Fibroblast of skin of left quadriceps (primary cell): ENCODE results near the gene MEF2C.
A peak's percentile ranks its signal among the peaks of the same experiment; 100 is the strongest.
"Not testable (repeated sequence)": the region's sequence is repeated elsewhere in the genome, so short reads cannot be mapped to it uniquely, and the experiment has no call there.

Experiments
- DNase-seq, 2 experiments: peaks; one replicate each; pipeline ENCODE4 v3.0.0-alpha.2; 2013; ENCODE audit warnings: low read depth in 2 of 2

MEF2C gene

GRCh38 chr5:88803309-88803708 is 79.7 kb downstream of the MEF2C start:
- DNase-seq = no peak

GRCh38 chr5:88799938-88800535 is 82.9 kb downstream of the MEF2C start:
- DNase-seq = no peak

GRCh38 chr5:88798933-88799332 is 84.1 kb downstream of the MEF2C start:
- not testable (repeated sequence) for DNase-seq

GRCh38 chr5:88793797-88794196 is 89.2 kb downstream of the MEF2C start:
- not testable (repeated sequence) for DNase-seq

GRCh38 chr5:88792144-88792840 is 90.7 kb downstream of the MEF2C start:
- peak in 1 of 2 experiments; percentile 26 for DNase-seq

- DNase-seq = no peak
Measured at GRCh38 chr5:88787856-88788255, 95.1 kb downstream of the MEF2C start.

GRCh38 chr5:88786789-88787188 is 96.2 kb downstream of the MEF2C start:
- DNase-seq = no peak

GRCh38 chr5:88785746-88786565 is 97.0 kb downstream of the MEF2C start:
- peak; percentile 86 to 89 for DNase-seq

- DNase-seq = no peak
Measured at GRCh38 chr5:88782571-88782970, 100.4 kb downstream of the MEF2C start.

- DNase-seq = no peak
Measured at GRCh38 chr5:88780736-88781135, 102.2 kb downstream of the MEF2C start.

- no peak for DNase-seq
Measured at GRCh38 chr5:88778736-88779135, 104.2 kb downstream of the MEF2C start.

- DNase-seq = no peak
Measured at GRCh38 chr5:88776692-88777091, 106.3 kb downstream of the MEF2C start.

GRCh38 chr5:88772831-88773230 is 110.2 kb downstream of the MEF2C start:
- DNase-seq = no peak

GRCh38 chr5:88772047-88772446 is 110.9 kb downstream of the MEF2C start:
- DNase-seq = no peak

- DNase-seq = peak; percentile 32 to 38
Measured at GRCh38 chr5:88770276-88771257, 112.4 kb downstream of the MEF2C start.

GRCh38 chr5:88769165-88769564 is 113.8 kb downstream of the MEF2C start:
- DNase-seq = peak; percentile 55 to 57

GRCh38 chr5:88768411-88768810 is 114.6 kb downstream of the MEF2C start:
- no peak for DNase-seq

- DNase-seq = no peak
Measured at GRCh38 chr5:88765798-88766197, 117.2 kb downstream of the MEF2C start.

- no peak for DNase-seq
Measured at GRCh38 chr5:88765171-88765570, 117.8 kb downstream of the MEF2C start.

- DNase-seq = no peak
Measured at GRCh38 chr5:88761939-88762338, 121.0 kb downstream of the MEF2C start.

GRCh38 chr5:88761269-88761850 is 121.6 kb downstream of the MEF2C start:
- DNase-seq = peak; percentile 20 to 24
